ENCODE measurements around the gene TOPAZ1. TPM values are rescaled to one million over a fixed set of nuclear protein-coding genes. Genes with fewer than 3 reads are reported as not detected.

TOPAZ1 gene
- total and polyA plus RNA-seq, 9 of the 15 experiments (the other 6 are each of a cell fraction or from before 2014, with no cell fraction given), result 0.01 TPM; not detected in 8

- TF ChIP-seq MGA (IDR thresholded peaks at IDR 0.05), result no peak
- TF ChIP-seq, protein P1, sequence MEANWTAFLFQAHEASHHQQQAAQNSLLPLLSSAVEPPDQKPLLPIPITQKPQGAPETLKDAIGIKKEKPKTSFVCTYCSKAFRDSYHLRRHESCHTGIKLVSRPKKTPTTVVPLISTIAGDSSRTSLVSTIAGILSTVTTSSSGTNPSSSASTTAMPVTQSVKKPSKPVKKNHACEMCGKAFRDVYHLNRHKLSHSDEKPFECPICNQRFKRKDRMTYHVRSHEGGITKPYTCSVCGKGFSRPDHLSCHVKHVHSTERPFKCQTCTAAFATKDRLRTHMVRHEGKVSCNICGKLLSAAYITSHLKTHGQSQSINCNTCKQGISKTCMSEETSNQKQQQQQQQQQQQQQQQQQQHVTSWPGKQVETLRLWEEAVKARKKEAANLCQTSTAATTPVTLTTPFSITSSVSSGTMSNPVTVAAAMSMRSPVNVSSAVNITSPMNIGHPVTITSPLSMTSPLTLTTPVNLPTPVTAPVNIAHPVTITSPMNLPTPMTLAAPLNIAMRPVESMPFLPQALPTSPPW (CRISPR knock-in tag; IDR thresholded peaks at IDR 0.05), result peak; percentile 41; the same call in 1 of the 2 replicates
- no peak for TF ChIP-seq SREBF1 (IDR thresholded peaks at IDR 0.05; ENCODE audit: borderline replicate concordance, low read depth, low read length)
- no peak for TF ChIP-seq ZNF253 (CRISPR knock-in tag; conservative IDR thresholded peaks at IDR 0.05)
- no peak for TF ChIP-seq ZNF707 (CRISPR knock-in tag; conservative IDR thresholded peaks at IDR 0.05)
- TF ChIP-seq ATF7 (IDR thresholded peaks at IDR 0.05), result peak; percentile 66
- TF ChIP-seq SLC30A9 (CRISPR knock-in tag; IDR thresholded peaks at IDR 0.05), result no peak
- TF ChIP-seq, protein P2, sequence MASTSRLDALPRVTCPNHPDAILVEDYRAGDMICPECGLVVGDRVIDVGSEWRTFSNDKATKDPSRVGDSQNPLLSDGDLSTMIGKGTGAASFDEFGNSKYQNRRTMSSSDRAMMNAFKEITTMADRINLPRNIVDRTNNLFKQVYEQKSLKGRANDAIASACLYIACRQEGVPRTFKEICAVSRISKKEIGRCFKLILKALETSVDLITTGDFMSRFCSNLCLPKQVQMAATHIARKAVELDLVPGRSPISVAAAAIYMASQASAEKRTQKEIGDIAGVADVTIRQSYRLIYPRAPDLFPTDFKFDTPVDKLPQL (IDR thresholded peaks at IDR 0.05; ENCODE audit: extremely low read depth, insufficient read length), result no peak
- no peak for TF ChIP-seq NUFIP1 (IDR thresholded peaks at IDR 0.05; ENCODE audit: partially characterized antibody)
- no peak for TF ChIP-seq MIER1 (IDR thresholded peaks at IDR 0.05; ENCODE audit: low read depth)
- TF ChIP-seq, protein P3, sequence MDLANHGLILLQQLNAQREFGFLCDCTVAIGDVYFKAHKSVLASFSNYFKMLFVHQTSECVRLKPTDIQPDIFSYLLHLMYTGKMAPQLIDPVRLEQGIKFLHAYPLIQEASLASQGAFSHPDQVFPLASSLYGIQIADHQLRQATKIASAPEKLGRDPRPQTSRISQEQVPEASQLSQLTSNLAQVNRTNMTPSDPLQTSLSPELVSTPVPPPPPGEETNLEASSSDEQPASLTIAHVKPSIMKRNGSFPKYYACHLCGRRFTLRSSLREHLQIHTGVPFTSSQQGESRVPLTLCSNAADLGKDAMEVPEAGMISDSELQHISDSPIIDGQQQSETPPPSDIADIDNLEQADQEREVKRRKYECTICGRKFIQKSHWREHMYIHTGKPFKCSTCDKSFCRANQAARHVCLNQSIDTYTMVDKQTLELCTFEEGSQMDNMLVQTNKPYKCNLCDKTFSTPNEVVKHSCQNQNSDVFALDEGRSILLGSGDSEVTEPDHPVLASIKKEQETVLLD (IDR thresholded peaks at IDR 0.05), result no peak
Observed at GRCh38 chr3:44355362-44356033, 113.8 kb downstream of the TOPAZ1 start (continued).

Data from K562 (cell line).